ENCODE data around the gene ZNF85.

DNA sequence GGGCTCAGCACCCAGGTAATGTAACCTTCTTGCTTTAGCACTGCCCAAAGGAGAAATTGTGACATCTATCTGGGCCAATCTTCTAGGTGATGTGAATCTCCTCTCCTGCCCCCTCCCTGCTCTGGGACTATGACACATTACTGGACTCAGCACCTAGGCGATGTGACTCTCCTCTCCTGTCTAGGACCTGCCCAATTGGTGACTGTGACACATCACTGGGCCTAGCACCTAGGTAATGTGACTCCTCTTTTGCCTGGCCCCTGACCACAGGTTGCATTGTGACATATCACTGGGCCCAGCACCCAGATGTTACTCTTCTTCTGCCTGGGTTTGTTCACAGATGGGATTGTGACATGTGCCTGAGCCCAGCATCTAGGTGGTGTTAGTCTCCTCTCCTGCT, 45.0 kb downstream of the ZNF85 start:
- TF ChIP-seq SUZ12 (IDR thresholded peaks at IDR 0.05; ENCODE audit: extremely low read depth, insufficient read depth, insufficient read length) (no peak), YY1 (IDR thresholded peaks at IDR 0.05; ENCODE audit: insufficient read depth, insufficient read length) (no peak), ZNF274 (IDR thresholded peaks at IDR 0.05; ENCODE audit: low read depth, low read length) (no peak)
